ENCODE measurements around the gene NDST1. TPM values are rescaled to one million over a fixed set of nuclear protein-coding genes. Genes with fewer than 3 reads are reported as not detected.
A peak's percentile ranks its signal among the peaks of the same experiment; 100 is the strongest.

NDST1 gene
- total RNA-seq, 1 experiment from 2014 or later: 65.0 TPM

- peaks cover 30% of the 10 kb centered on the region for H3K36me3 ChIP-seq
- H3K4me1 ChIP-seq (replicated peaks): peaks cover 48% of the 10 kb centered on the region
Observed at GRCh38 chr5:150506571-150507473, 1.1 kb upstream of the NDST1 start.

GRCh38 chr5:150508277-150508640 is 328 bp downstream of the NDST1 start:
- Histone ChIP-seq H3K9me3 (replicated peaks) (no peaks in the 10 kb centered on the region), H3K27ac (no peak overlapping the region), H3K36me3 (peaks cover 32% of the 10 kb centered on the region), H3K27me3 (replicated peaks) (no peaks in the 10 kb centered on the region), H3K4me1 (replicated peaks) (peaks cover 55% of the 10 kb centered on the region), H3K4me3 (no peak overlapping the region)
- no peak for DNase-seq (ENCODE audit: low read depth in 1 of 2, low spot score in 2 of 2)

More at GRCh38 chr5:150506571-150507473, 1.1 kb upstream of the NDST1 start:
- Histone ChIP-seq H3K9me3 (replicated peaks) (no peaks in the 10 kb centered on the region), H3K27ac (no peak overlapping the region), H3K4me3 (no peak overlapping the region), H3K27me3 (replicated peaks) (no peaks in the 10 kb centered on the region)
- DNase-seq (ENCODE audit: low read depth in 1 of 2, low spot score in 2 of 2): no peak

GRCh38 chr5:150508828-150509227 is 897 bp downstream of the NDST1 start:
- no peak for DNase-seq (ENCODE audit: low read depth in 1 of 2, low spot score in 2 of 2)
- Histone ChIP-seq H3K4me3 (no peak overlapping the region), H3K9me3 (replicated peaks) (no peaks in the 10 kb centered on the region), H3K36me3 (peaks cover 32% of the 10 kb centered on the region), H3K27me3 (replicated peaks) (no peaks in the 10 kb centered on the region), H3K4me1 (replicated peaks) (peaks cover 51% of the 10 kb centered on the region), H3K27ac (no peak overlapping the region)

GRCh38 chr5:150509992-150510391 is 2.1 kb downstream of the NDST1 start:
- 0 out of 2 replicates have a peak overlapping the region, but pooled peaks have one; percentile 1 for H3K27ac ChIP-seq
- H3K4me1 ChIP-seq (replicated peaks): peaks cover 51% of the 10 kb centered on the region
- no peak overlapping the region for H3K4me3 ChIP-seq

GRCh38 chr5:150510460-150511263 is 2.7 kb downstream of the NDST1 start:
- H3K9me3 ChIP-seq (replicated peaks): no peaks in the 10 kb centered on the region
- no peak overlapping the region for H3K4me3 ChIP-seq
- H3K27me3 ChIP-seq (replicated peaks): no peaks in the 10 kb centered on the region
- H3K4me1 ChIP-seq (replicated peaks): peaks cover 58% of the 10 kb centered on the region
- H3K27ac ChIP-seq: 0 out of 2 replicates have a peak overlapping the region, but pooled peaks have one; percentile 1
- H3K36me3 ChIP-seq: peaks cover 36% of the 10 kb centered on the region
- DNase-seq (ENCODE audit: low read depth in 1 of 2, low spot score in 2 of 2): no peak

More at GRCh38 chr5:150509992-150510391, 2.1 kb downstream of the NDST1 start:
- no peak for DNase-seq (ENCODE audit: low read depth in 1 of 2, low spot score in 2 of 2)
- Histone ChIP-seq H3K9me3 (replicated peaks) (no peaks in the 10 kb centered on the region), H3K27me3 (replicated peaks) (no peaks in the 10 kb centered on the region), H3K36me3 (peaks cover 34% of the 10 kb centered on the region)

- H3K36me3 ChIP-seq: peaks cover 33% of the 10 kb centered on the region
- no peaks in the 10 kb centered on the region for H3K9me3 ChIP-seq (replicated peaks)
- H3K4me3 ChIP-seq: no peak overlapping the region
- peak; percentile 49 to 80 for DNase-seq (ENCODE audit: low read depth in 1 of 2, low spot score in 2 of 2)
- peaks cover 67% of the 10 kb centered on the region for H3K4me1 ChIP-seq (replicated peaks)
- no peak overlapping the region for H3K27ac ChIP-seq
- no peaks in the 10 kb centered on the region for H3K27me3 ChIP-seq (replicated peaks)
Observed at GRCh38 chr5:150511578-150512367, 3.8 kb downstream of the NDST1 start.

- Histone ChIP-seq H3K4me1 (replicated peaks) (peaks cover 67% of the 10 kb centered on the region), H3K36me3 (peaks cover 33% of the 10 kb centered on the region), H3K27ac (no peak overlapping the region), H3K9me3 (replicated peaks) (no peaks in the 10 kb centered on the region), H3K4me3 (no peak overlapping the region), H3K27me3 (replicated peaks) (no peaks in the 10 kb centered on the region)
- DNase-seq (ENCODE audit: low read depth in 1 of 2, low spot score in 2 of 2): no peak
Observed at GRCh38 chr5:150512368-150512747, 4.4 kb downstream of the NDST1 start.

- H3K27ac ChIP-seq: 0 out of 2 replicates have a peak overlapping the region, but pooled peaks have one; percentile 6
- no peaks in the 10 kb centered on the region for H3K9me3 ChIP-seq (replicated peaks)
- no peak for DNase-seq (ENCODE audit: low read depth in 1 of 2, low spot score in 2 of 2)
- H3K36me3 ChIP-seq: peaks cover 23% of the 10 kb centered on the region
- no peak overlapping the region for H3K4me3 ChIP-seq
- peaks cover 76% of the 10 kb centered on the region for H3K4me1 ChIP-seq (replicated peaks)
- no peaks in the 10 kb centered on the region for H3K27me3 ChIP-seq (replicated peaks)
Observed at GRCh38 chr5:150513375-150514309, 5.7 kb downstream of the NDST1 start.

GRCh38 chr5:150514708-150515211 is 6.8 kb downstream of the NDST1 start:
- H3K4me1 ChIP-seq (replicated peaks): peaks cover 82% of the 10 kb centered on the region
- no peaks in the 10 kb centered on the region for H3K9me3 ChIP-seq (replicated peaks)
- H3K4me3 ChIP-seq: no peak overlapping the region
- peaks cover 26% of the 10 kb centered on the region for H3K36me3 ChIP-seq
- H3K27ac ChIP-seq: peak overlapping the region; percentile 1; the same call in 1 of the 2 replicates
- DNase-seq (ENCODE audit: low read depth in 1 of 2, low spot score in 2 of 2): peak in 1 of 2 experiments; percentile 42
- H3K27me3 ChIP-seq (replicated peaks): no peaks in the 10 kb centered on the region

GRCh38 chr5:150515446-150515845 is 7.5 kb downstream of the NDST1 start:
- no peak for DNase-seq (ENCODE audit: low read depth in 1 of 2, low spot score in 2 of 2)
- no peak overlapping the region for H3K4me3 ChIP-seq
- peaks cover 25% of the 10 kb centered on the region for H3K36me3 ChIP-seq
- H3K9me3 ChIP-seq (replicated peaks): no peaks in the 10 kb centered on the region
- no peak overlapping the region for H3K27ac ChIP-seq
- H3K27me3 ChIP-seq (replicated peaks): no peaks in the 10 kb centered on the region
- H3K4me1 ChIP-seq (replicated peaks): peaks cover 80% of the 10 kb centered on the region

GRCh38 chr5:150516011-150516410 is 8.1 kb downstream of the NDST1 start:
- Histone ChIP-seq H3K27ac (no peak overlapping the region), H3K4me3 (no peak overlapping the region), H3K36me3 (peaks cover 29% of the 10 kb centered on the region), H3K4me1 (replicated peaks) (peaks cover 74% of the 10 kb centered on the region), H3K27me3 (replicated peaks) (no peaks in the 10 kb centered on the region), H3K9me3 (replicated peaks) (no peaks in the 10 kb centered on the region)
- no peak for DNase-seq (ENCODE audit: low read depth in 1 of 2, low spot score in 2 of 2)
